HS-27A (cell line): ENCODE measurements around the gene CELSR3.

ENCODE experiments used
- DNase-seq: peaks from one replicate; pipeline ENCODE4 v3.0.0-alpha.2; 2012; ENCODE audit warnings: low read depth, missing footprints

Gene CELSR3

GRCh38 chr3:48687220-48687678 lies 24.6 kb upstream of the CELSR3 start:
- no peak for DNase-seq

GRCh38 chr3:48686538-48687219 lies 24.0 kb upstream of the CELSR3 start:
- no peak for DNase-seq

- DNase-seq = peak; percentile 48
Measured at GRCh38 chr3:48685603-48686511, 23.2 kb upstream of the CELSR3 start, which contains the start of gene NCKIPSD. Gene NCKIPSD (minus strand): TSS chr3:48685915. CDS start chr3:48685807, 108 bp downstream.

DNA sequence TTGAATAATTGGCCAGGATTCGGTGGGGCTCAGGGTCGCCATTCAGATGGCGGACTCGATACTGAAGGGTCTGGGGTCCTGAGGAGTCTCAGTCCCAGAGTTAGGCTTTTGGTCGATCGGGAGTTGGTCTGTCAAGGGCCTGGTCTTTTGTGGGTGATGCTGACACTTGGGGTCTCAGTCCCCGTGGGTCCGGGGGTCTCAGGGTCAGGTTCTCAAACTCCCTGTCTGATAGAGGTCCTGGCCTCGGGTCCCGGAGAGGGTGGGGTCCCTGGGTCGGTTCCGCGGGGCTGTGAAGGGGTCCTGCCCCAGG lies 22.6 kb upstream of the CELSR3 start:
- DNase-seq = no peak

- no peak for DNase-seq
Measured at GRCh38 chr3:48684480-48685143, 21.9 kb upstream of the CELSR3 start.

DNA sequence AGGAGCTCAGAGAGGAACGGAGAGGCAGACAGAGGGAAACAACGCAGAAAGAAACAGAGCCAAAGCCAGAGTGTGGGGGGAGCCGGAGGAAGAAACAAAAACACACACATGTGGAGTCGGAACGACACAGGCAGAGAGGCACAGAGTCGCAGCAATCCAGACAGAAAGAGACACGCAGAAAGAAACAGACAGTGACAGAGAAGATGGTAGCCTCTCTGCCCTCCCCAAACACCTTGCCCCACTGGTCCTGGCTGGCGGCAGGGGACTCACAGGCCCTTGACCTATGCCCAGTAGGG lies 21.3 kb upstream of the CELSR3 start:
- no peak for DNase-seq

DNA sequence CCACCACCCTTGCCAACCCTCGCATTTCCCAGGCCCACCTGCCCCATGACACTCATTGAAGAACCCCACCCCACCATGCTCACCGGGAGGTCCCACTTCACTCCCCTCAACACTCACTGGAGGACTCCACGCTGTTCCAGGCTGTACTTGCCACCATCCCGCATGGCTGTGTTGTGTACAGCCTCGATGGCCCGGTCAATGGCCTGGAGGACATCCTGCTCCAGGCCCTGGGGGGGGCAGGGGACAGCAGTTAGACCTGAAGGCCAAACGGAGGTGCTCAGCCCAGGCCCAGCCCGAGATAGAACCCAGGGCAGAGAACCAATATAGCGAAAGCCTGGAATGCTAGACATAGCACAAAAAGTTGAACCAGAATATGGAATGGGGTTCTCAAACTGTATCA lies 20.1 kb upstream of the CELSR3 start:
- no peak for DNase-seq

GRCh38 chr3:48681974-48682610 lies 19.4 kb upstream of the CELSR3 start:
- DNase-seq = no peak

GRCh38 chr3:48681541-48681880 lies 18.8 kb upstream of the CELSR3 start:
- DNase-seq = no peak

DNA sequence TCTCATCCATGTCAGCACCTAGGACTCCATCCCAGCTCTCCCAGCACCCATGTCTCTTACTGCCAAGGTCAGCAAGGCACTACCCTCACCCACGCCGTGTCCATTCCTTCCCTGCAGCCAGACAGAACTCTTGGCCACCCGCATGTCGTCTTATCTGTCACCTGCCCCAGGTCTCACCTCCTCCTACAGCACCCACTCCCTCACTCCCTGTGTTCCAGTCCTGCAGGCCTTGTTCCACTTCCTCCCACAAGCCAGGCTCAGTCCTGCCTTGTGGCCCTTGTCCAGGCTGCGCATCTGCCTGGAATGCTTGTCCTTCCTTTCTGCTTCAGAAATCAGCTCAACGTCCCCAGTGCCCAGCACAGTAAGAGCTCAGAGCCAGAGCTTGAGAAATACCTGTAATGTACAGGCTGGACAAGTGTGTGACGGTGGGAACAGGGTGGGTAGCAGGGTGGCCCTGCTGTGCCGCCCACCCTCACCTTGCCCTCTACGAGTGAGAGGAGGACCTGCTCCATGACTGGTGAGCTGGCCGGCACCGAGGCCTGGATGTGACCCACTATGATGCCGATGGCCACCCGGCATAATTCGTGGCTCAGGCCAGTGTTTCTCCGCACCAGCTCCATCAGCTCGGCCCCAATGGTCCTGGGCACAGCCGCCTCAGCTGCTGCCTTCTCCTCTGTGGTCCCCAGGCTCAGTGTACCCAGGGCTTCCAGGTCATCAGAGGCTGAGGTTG lies 18.3 kb upstream of the CELSR3 start:
- DNase-seq = no peak

- no peak for DNase-seq
Measured at GRCh38 chr3:48679411-48680391, 17.0 kb upstream of the CELSR3 start.

DNA sequence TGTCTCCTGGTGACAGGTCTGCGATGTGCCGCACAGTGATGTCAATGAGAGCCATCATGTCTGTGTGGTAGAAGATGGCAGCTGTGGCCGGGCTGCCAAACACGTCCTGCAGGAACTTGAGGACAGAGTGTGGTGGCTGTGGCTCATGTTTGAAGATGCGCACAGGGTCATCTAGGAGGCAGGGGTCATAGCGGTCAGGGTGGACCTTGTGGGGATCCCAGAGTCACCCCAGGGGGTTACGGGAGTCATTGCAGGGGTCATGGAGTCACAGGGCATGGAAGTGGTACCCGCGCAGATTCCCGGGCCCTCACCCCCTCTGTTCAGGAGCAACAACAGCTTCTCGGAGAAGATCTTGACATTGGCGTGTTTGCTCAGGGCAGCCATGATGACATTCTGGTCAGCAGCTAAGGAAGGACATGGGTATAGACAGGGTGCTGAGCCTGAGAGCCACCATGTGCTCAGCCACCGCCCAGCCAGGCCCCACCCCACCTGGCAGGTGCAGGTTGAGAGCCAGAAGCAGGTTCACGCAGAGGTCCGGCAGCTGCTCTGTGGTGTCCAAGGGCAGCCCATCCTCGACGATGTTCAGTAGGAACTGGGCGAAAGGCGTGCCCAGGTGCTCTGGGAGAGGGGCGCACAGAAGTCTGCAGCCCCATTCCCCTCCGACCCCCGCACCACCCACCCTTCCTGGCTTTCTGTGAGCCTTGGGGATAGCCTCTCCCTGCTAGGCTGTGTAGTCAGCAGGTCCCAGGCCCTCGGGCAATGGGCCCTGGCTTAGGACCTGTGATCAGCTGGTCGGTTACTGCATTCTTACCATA lies 16.1 kb upstream of the CELSR3 start:
- DNase-seq = no peak

DNA sequence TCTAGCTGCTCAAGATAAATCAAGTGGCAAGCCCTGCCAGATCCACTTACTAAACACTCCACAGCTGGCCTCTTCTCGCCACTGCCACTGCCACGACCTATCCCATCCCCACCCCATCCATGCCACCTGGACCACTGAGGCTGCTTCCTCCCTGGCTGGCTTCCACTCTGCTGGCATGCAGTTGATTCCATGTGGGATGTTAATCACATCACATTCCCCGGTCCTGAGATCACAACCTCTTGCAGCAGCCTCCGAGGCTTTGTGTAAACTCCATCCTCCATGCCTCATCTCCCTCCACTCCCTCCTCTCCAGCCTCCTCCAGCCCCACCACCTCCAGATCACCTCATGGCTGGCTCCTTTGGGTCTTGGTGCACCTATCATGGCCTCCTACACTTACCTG lies 15.4 kb upstream of the CELSR3 start:
- no peak for DNase-seq

DNA sequence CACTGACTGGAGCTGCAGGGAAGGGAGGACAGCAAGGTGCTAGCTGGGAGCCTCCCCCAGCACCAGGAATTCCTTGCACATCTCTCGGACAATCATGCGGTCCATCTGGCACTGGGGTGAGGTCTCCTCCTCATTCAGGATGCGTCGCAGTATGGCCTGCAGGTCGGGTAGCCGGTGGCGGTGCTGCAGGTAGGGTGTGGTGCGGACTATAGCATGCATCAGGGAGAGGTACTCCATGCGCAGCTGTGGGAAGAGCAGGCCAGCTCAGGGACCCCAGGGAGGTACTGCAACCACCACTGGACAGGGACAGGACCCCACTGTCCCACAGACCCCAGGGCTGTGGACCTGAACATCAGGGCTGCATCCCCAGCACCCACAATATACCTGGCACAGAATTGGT lies 11.8 kb upstream of the CELSR3 start:
- DNase-seq = no peak

- no peak for DNase-seq
Measured at GRCh38 chr3:48672522-48672921, 9.8 kb upstream of the CELSR3 start.

- no peak for DNase-seq
Measured at GRCh38 chr3:48664929-48665328, 2.2 kb upstream of the CELSR3 start.

DNA sequence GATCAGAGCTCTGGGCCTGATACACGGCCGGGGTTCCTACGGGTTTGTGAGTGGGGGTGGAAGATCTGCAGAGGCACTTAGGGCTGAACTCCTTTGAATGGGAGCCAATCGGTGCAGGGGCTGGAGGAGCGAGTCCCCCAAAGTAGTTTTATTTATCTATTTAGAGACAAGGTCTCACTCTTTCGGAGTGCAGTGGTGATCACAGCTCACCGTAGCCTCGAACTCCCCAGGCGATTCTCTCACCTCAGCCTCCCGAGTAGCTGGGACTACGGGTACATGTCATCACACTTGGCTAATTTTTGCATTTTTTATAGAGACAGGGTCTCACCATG lies 1.6 kb upstream of the CELSR3 start:
- no peak for DNase-seq

GRCh38 chr3:48663489-48664312 lies 1.0 kb upstream of the CELSR3 start:
- peak; percentile 98 for DNase-seq

GRCh38 chr3:48662145-48662752 lies 437 bp downstream of the CELSR3 start:
- no peak for DNase-seq
